SK-N-SH treated with all-trans-retinoic acid at 6 μM for 48 hours (cell line): ENCODE measurements around the gene KLHL24.

Experiments used
- BACH2 ChIP-seq: fragments of 250-450 bp; sonication (Bioruptor Pico); IDR thresholded peaks from 2 replicates; pipeline ENCODE4 v1.9.0; 2021; ENCODE audit warnings: mild to moderate bottlenecking, borderline replicate concordance
- CREB5 ChIP-seq: fragments of 250-450 bp; sonication (Bioruptor Pico); IDR thresholded peaks from 2 replicates; pipeline ENCODE4 v1.5.1; 2020; ENCODE audit warnings: low read depth, mild to moderate bottlenecking, moderate library complexity
- GLIS3 ChIP-seq: fragments of 250-450 bp; sonication (Bioruptor Pico); IDR thresholded peaks from 2 replicates; pipeline ENCODE4 v1.5.0; 2020; ENCODE audit warnings: mild to moderate bottlenecking, moderate library complexity
- POU6F1 ChIP-seq: fragments of 250-450 bp; sonication (Bioruptor Pico); IDR thresholded peaks from 2 replicates; pipeline ENCODE4 v1.8.0; 2021; ENCODE audit warnings: low read depth, mild to moderate bottlenecking, moderate library complexity, borderline replicate concordance
- TCF4 ChIP-seq: fragments of 250-450 bp; sonication (Bioruptor Pico); IDR thresholded peaks from 2 replicates; pipeline ENCODE4 v1.8.0; 2021; ENCODE audit warnings: mild to moderate bottlenecking, moderate library complexity, borderline replicate concordance
- TOX ChIP-seq: fragments of 250-450 bp; sonication (Bioruptor Pico); IDR thresholded peaks from 2 replicates; pipeline ENCODE4 v1.8.0; 2021; ENCODE audit warnings: mild to moderate bottlenecking, moderate library complexity, borderline replicate concordance
- ZFP30 ChIP-seq: fragments of 450-650 bp; formaldehyde crosslinking; IDR thresholded peaks from 2 replicates; pipeline ENCODE4 v1.5.0; 2022; ENCODE audit warnings: mild to moderate bottlenecking, moderate library complexity

KLHL24 gene

GRCh38 chr3:183733553-183733952, 98.1 kb downstream of the KLHL24 start (continued):
- TF ChIP-seq POU6F1 (CRISPR knock-in tag) = no peak
- TF ChIP-seq BACH2 (CRISPR knock-in tag) = no peak
- TF ChIP-seq CREB5 (CRISPR knock-in tag) = no peak
- no peak for TF ChIP-seq TCF4
- no peak for TF ChIP-seq GLIS3 (CRISPR knock-in tag)
- no peak for TF ChIP-seq ZFP30
- TF ChIP-seq TOX = no peak
- TF ChIP-seq, all 23 proteins: peak for 0
